Activated CD8-positive, alpha-beta memory T cell treated with anti-CD3 and anti-CD28 coated beads for 4 hours (primary cell): ENCODE results near the gene ZDHHC24.

ENCODE experiments used
- DNase-seq, 2 donors: peaks; one replicate each; pipeline ENCODE4 v3.0.0-alpha.2; 2020; ENCODE audit warnings: low read depth in 2 of 2

Gene ZDHHC24

GRCh38 chr11:66472054-66472453, 73.8 kb downstream of the ZDHHC24 start:
- no peak for DNase-seq

GRCh38 chr11:66471142-66471541, 74.7 kb downstream of the ZDHHC24 start:
- no peak for DNase-seq
